Heart left ventricle (tissue), 16 donors: ENCODE results near the gene PEAK1. TPM values are rescaled to one million over a fixed set of nuclear protein-coding genes. Genes with fewer than 3 reads are reported as not detected.

Experiments
- ATAC-seq, 4 donors: fragments of 200-7000 bp; cut with Tn5 transposase; one replicate each; pipeline ENCODE4 v1.9.1; 2020 to 2022; ENCODE audit warnings: moderate library complexity in 4 of 4, mild to moderate bottlenecking in 3 of 4, moderate number of reproducible peaks in 1 of 4
- DNase-seq, 5 donors: peaks; one replicate each; pipeline ENCODE4 v3.0.0-alpha.2; 2020
- H3K27ac ChIP-seq, 12 donors: fragments of 200-600 bp; sonication (generic) in 4 of 12; one replicate each; pipeline versions ENCODE4 v1.5.0 to v1.8.0; 2016 to 2022; ENCODE audit warnings: mild to moderate bottlenecking in 2 of 12
- H3K27me3 ChIP-seq, 9 donors: fragments of 200-600 bp; sonication (generic) in 2 of 9; one replicate each; pipeline versions ENCODE4 v1.5.1 to v1.8.0; 2016 to 2022; ENCODE audit warnings: mild to moderate bottlenecking in 3 of 9
- H3K36me3 ChIP-seq, 9 donors: fragments of 200-600 bp; sonication (generic) in 2 of 9; one replicate each; pipeline versions ENCODE4 v1.5.0 to v1.8.0; 2018 to 2022; ENCODE audit warnings: mild to moderate bottlenecking in 2 of 9
- H3K4me1 ChIP-seq, 12 donors: fragments of 200-600 bp; sonication (generic) in 4 of 12; one replicate each; pipeline versions ENCODE4 v1.5.0 to v1.8.0; 2016 to 2022; ENCODE audit warnings: mild to moderate bottlenecking in 3 of 12
- H3K4me3 ChIP-seq, 12 donors: fragments of 200-600 bp; sonication (generic) in 4 of 12; one replicate each; pipeline versions ENCODE4 v1.5.0 to v1.8.0; 2017 to 2022; ENCODE audit warnings: mild to moderate bottlenecking in 9 of 12, moderate library complexity in 4 of 12
- H3K9me3 ChIP-seq, 12 donors: fragments of 200-600 bp; sonication (generic) in 4 of 12; one replicate each; pipeline versions ENCODE4 v1.5.0 to v1.8.0; 2016 to 2022; ENCODE audit warnings: mild to moderate bottlenecking in 1 of 12
- POLR2A ChIP-seq, 2 donors: fragments of 450-650 bp; IDR thresholded peaks; one replicate each; pipeline ENCODE4 v1.6.1; 2017; ENCODE audit warnings: antibody characterized with exemption in 2 of 2, mild to moderate bottlenecking in 2 of 2, moderate library complexity in 2 of 2
- WGBS, 4 donors: extraction: QIAGEN DNeasy Blood & Tissue Kit in 2 of 4; methylation state at CpG; one replicate each; pipeline versions ENCODE4 v1.1.5 to v1.1.7; 2013 to 2018; 5-methylcytosine and 5-hydroxymethylcytosine counted together
- intact Hi-C, 10 donors: fragments of 100-400 bp; cut with DNase I; formaldehyde crosslinking; loops; one replicate each; pipeline versions ENCODE4 v1.11.1 to v1.14.2; 2022
- polyA plus RNA-seq, 2 donors: library from polyadenylated mRNA; stranded (reverse); fragments of 200-250 nt; gene quantifications; one replicate each; pipeline ENCODE4 v1.2.3, GENCODE V29; 2013
- total RNA-seq, 9 donors: library from RNA; depleted of rRNA in 2 of 9; stranded (reverse); fragments of >200 nt in 2 of 9; fragmentation: NEBNext Ultra II Directional in 3 of 9; extraction: Animal tissue kit (Norgen Biotek cat#: 25700) in 3 of 9; gene quantifications; one replicate each; pipeline versions ENCODE4 v1.1.0 to v1.2.4, GENCODE V29; 2016 to 2023
- TF ChIP-seq, protein P1 (sequence below), 12 donors: fragments of 200-600 bp; sonication (generic) in 4 of 12; IDR thresholded peaks; one replicate each; pipeline versions ENCODE4 v1.5.0 to v1.8.0; 2018 to 2022; ENCODE audit warnings: antibody characterized with exemption in 12 of 12, mild to moderate bottlenecking in 5 of 12
- donor health status: ischemic (EF 13 %, LVEDD 7.1; RV severe dilation, severe dysfunction).
- donor health status: healthy with polysubstance abuse.
- donor health status: DM: no; HTN: yes; CAD: no.
- donor health status: DM: no; HTN: no; CAD: no.
- donor health status: ischemic (EF 25% LVEDD 6.9; RV normal size, moderate dysfunction).
- donor health status: ischemic (EF 25% LVEDD 5.7; RV mildly dilated, moderate dysfunction).
- donor health status: healthy.
- donor health status: DM: yes; HTN: yes; CAD: no.
- donor health status: ischemic (EF 35%, LVEDD 5.7; RV mildly dilated, moderate dysfunction).
- donor health status: nonischemic (EF 11% LVEDD 7.7; RV severe dilation, severe dysfunction).
- donor health status: DM: yes; HTN: yes; CAD: no.
- donor health status: PGD.
- donor health status: ischemic (EF 29% LVEDD 5.4; RV normal size, mild dysfunction).
- donor health status: nonischemic (EF 23%, LVEDD 6.1; RV moderate dilation, normal function).

The PEAK1 gene
- total and polyA plus RNA-seq, 11 donors = 12.8 to 139 (median 86.3) TPM

DNA sequence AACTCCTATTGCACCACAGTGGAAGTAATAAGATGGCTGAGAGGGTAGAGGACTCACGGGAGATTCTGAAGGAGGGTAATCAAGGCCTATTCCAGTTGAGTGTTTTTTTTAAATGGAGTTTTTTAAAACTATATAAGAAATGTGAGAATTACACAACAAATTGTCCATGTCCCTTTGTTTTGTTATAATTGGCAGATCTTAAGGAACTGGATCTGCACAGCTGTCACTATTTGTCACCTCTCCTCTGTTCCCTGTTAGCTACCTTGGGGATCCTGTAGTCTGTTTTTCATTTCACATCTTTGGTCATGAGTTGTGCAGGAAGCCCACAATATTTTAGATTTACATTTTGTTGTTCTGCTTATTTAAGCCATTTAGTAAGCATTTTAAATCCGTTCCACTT is 271.7 kb downstream of the PEAK1 start:
- WGBS, 4 donors = 87 to 94% (median 91%) methylated on average over 2 of the region's 2 CpGs
- intact Hi-C loops = no loop called here
- Histone ChIP-seq H3K27me3 (no peaks in the 10 kb centered on the region), H3K4me3 (no peak overlapping the region), H3K4me1 (peaks cover 0 to 38% (median 11%) of the 10 kb centered on the region in 12 donors), H3K36me3 (peaks cover 0 to 11% (median 3%) of the 10 kb centered on the region in 9 donors), H3K9me3 (no peaks in the 10 kb centered on the region), H3K27ac (no peak overlapping the region)
- no peak for ATAC-seq
- DNase-seq = no peak
- TF ChIP-seq POLR2A (IDR thresholded peaks at IDR 0.05) = no peak
- TF ChIP-seq, protein P1, sequence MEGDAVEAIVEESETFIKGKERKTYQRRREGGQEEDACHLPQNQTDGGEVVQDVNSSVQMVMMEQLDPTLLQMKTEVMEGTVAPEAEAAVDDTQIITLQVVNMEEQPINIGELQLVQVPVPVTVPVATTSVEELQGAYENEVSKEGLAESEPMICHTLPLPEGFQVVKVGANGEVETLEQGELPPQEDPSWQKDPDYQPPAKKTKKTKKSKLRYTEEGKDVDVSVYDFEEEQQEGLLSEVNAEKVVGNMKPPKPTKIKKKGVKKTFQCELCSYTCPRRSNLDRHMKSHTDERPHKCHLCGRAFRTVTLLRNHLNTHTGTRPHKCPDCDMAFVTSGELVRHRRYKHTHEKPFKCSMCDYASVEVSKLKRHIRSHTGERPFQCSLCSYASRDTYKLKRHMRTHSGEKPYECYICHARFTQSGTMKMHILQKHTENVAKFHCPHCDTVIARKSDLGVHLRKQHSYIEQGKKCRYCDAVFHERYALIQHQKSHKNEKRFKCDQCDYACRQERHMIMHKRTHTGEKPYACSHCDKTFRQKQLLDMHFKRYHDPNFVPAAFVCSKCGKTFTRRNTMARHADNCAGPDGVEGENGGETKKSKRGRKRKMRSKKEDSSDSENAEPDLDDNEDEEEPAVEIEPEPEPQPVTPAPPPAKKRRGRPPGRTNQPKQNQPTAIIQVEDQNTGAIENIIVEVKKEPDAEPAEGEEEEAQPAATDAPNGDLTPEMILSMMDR (IDR thresholded peaks at IDR 0.05) = no peak

DNA sequence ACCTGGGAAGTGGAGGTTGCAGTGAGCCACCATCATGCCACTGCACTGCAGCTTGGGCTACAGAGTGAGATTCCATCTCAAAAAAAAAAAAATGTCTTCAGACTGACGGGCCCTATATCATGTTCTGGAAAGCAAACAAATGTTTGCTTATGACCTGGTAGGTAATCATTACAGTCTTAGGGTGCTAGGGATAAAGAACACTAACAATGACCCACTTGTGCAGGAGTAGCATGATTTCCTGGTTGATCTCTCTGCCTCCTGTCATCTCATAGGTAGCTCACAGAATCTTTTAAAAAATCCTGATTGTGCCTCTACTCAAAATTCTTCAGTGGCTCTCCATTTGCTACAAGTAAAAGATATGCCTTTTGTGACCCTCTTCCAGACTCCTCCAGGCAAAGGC is 274.5 kb downstream of the PEAK1 start:
- intact Hi-C loops = no loop called here
- Histone ChIP-seq H3K4me3 (no peak overlapping the region), H3K36me3 (peaks cover 0 to 17% (median 3%) of the 10 kb centered on the region in 9 donors), H3K27me3 (no peaks in the 10 kb centered on the region), H3K27ac (peak overlapping the region in 3 of 12 donors; percentile 14 to 51 (median 15)), H3K9me3 (peaks cover 0 to 23% (median 11%) of the 10 kb centered on the region in 12 donors), H3K4me1 (peaks cover 0 to 38% (median 11%) of the 10 kb centered on the region in 12 donors)
- WGBS, 4 donors = 87 to 100% (median 94%) methylated on average over 1 of the region's 1 CpG
- TF ChIP-seq, protein P1 (IDR thresholded peaks at IDR 0.05) = no peak
- no peak for TF ChIP-seq POLR2A (IDR thresholded peaks at IDR 0.05)
- ATAC-seq (no peak), DNase-seq (no peak)

DNA sequence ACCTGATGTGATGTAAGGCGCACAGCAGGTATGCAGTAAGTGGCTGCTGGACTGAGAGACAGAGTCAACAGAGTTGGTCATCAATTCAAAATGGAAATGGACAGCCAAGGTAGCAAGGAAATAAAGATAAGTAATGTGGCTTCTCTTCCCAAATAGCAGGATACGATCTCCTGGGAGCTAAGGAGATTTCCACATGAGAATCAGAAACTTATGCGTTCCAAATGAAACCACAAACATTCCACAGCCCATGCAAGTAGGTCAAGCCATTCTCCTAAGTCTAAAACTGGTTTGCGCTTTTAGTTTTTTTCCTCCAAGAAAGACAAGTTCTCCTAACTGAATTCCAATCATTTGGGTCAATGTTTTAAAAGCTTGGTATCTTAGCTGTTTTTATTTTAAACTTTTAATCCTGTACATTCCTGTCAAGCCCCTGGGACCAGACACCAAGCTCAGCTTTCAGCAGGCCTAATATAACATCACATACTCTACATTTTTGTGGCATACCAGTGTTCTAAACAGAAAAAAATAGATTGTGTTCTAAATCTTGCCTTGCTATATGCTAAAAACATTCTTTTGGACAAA is 275.3 kb downstream of the PEAK1 start:
- H3K27me3 ChIP-seq = no peaks in the 10 kb centered on the region
- peaks cover 0 to 31% (median 16%) of the 10 kb centered on the region in 12 donors for H3K9me3 ChIP-seq
- intact Hi-C loops = no loop called here
- peak overlapping the region in 10 of 12 donors; percentile 2 to 67 (median 21) for H3K27ac ChIP-seq
- H3K4me1 ChIP-seq = peaks cover 0 to 38% (median 11%) of the 10 kb centered on the region in 12 donors
- no peak for DNase-seq
- H3K4me3 ChIP-seq = no peak overlapping the region
- ATAC-seq = peak in 3 of 4 donors; percentile 18 to 89 (median 32)
- WGBS, 4 donors = 71 to 79% (median 77%) methylated on average over 4 of the region's 4 CpGs
- H3K36me3 ChIP-seq = peaks cover 0 to 21% (median 3%) of the 10 kb centered on the region in 9 donors
- TF ChIP-seq, protein P1 (IDR thresholded peaks at IDR 0.05) = no peak

DNA sequence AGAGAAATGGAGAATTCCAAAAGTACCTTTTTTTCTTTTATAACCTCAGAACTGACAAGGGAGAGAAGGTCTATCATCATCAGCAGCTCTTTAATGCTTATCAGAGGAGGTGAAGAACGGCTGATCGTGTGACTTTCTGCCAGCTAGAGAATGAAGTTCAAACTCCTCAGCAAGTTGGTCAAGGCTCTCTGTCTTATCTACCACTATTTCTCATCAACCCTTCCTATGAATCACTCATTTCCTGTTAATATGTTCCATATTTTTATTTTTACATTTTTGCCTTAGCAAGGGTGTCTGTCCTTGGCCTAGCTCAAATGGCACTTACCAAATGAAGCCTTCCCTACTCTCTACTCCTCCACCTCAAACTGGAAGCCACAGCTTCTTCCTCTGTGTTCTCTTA is 275.9 kb downstream of the PEAK1 start:
- DNase-seq = no peak
- TF ChIP-seq, protein P1 (IDR thresholded peaks at IDR 0.05) = no peak
- TF ChIP-seq POLR2A (IDR thresholded peaks at IDR 0.05) = no peak
- Histone ChIP-seq H3K4me1 (peaks cover 0 to 38% (median 11%) of the 10 kb centered on the region in 12 donors), H3K36me3 (peaks cover 0 to 23% (median 3%) of the 10 kb centered on the region in 9 donors), H3K4me3 (no peak overlapping the region), H3K27ac (peak overlapping the region in 10 of 12 donors; percentile 2 to 53 (median 21)), H3K9me3 (peaks cover 0 to 35% (median 16%) of the 10 kb centered on the region in 12 donors), H3K27me3 (no peaks in the 10 kb centered on the region)
- 69 to 79% (median 76%) methylated on average over 2 of the region's 2 CpGs for WGBS, 4 donors
- ATAC-seq = peak in 2 of 4 donors; percentile 18 to 82
- intact Hi-C loops = no loop called here
